CD4-positive, CD25-positive, alpha-beta regulatory T cell (primary cell): ENCODE results near the gene GRK3. TPM values are rescaled to one million over a fixed set of nuclear protein-coding genes. Genes with fewer than 3 reads are reported as not detected.

Experiments used
- ATAC-seq, 2 donors: fragments of 150-1000 bp; cut with Tn5 transposase; one replicate each; pipeline ENCODE4 v1.10.0; 2021; ENCODE audit warnings: low read depth in 2 of 2, moderate number of reproducible peaks in 2 of 2, moderate library complexity in 1 of 2
- DNase-seq, 3 donors: peaks; one replicate each; pipeline versions ENCODE4 v3.0.0 to v3.0.0-alpha.2; 2012 to 2022; ENCODE audit warnings: mixed read lengths in 1 of 3
- H3K27ac ChIP-seq: one replicate; pipeline ENCODE4 v1.7.0; 2013; ENCODE audit warnings: mild to moderate bottlenecking, low read length; ENCODE audit not compliant: insufficient read depth, poor library complexity, severe bottlenecking
- H3K27me3 ChIP-seq: one replicate; pipeline ENCODE4 v1.7.0; 2013; ENCODE audit warnings: low read length; ENCODE audit not compliant: control insufficient read depth, insufficient read depth
- H3K36me3 ChIP-seq: one replicate; pipeline ENCODE4 v1.7.0; 2013; ENCODE audit warnings: mild to moderate bottlenecking, low read length, moderate library complexity; ENCODE audit not compliant: control insufficient read depth, insufficient read depth
- H3K4me1 ChIP-seq: 2 replicates; pipeline ENCODE4 v1.7.0; 2013; ENCODE audit warnings: mild to moderate bottlenecking, low read length; ENCODE audit not compliant: insufficient read depth, control insufficient read depth, poor library complexity, severe bottlenecking
- H3K4me3 ChIP-seq: one replicate; pipeline ENCODE4 v1.7.0; 2013; ENCODE audit warnings: low read depth, mild to moderate bottlenecking, low read length, moderate library complexity
- H3K9me3 ChIP-seq, 2 experiments: 1 replicate in 1 of 2; 2 replicates in 1 of 2; pipeline ENCODE4 v1.7.0; 2013; ENCODE audit warnings: low read length in 2 of 2, mild to moderate bottlenecking in 1 of 2, moderate library complexity in 1 of 2; ENCODE audit not compliant: control insufficient read depth in 2 of 2
- H3K27ac Mint-ChIP-seq, 3 donors: one replicate each; pipeline ENCODE4 v1.8.0; 2020 to 2022; ENCODE audit warnings: mild to moderate bottlenecking in 3 of 3, mixed read lengths in 3 of 3, moderate library complexity in 2 of 3
- H3K27me3 Mint-ChIP-seq: one replicate; pipeline ENCODE4 v1.8.0; 2022; ENCODE audit warnings: mild to moderate bottlenecking, mixed read lengths
- H3K36me3 Mint-ChIP-seq: one replicate; pipeline ENCODE4 v1.8.0; 2020; ENCODE audit warnings: mixed read lengths
- H3K4me1 Mint-ChIP-seq, 4 donors: one replicate each; pipeline ENCODE4 v1.8.0; 2020 to 2022; ENCODE audit warnings: mixed read lengths in 4 of 4, mild to moderate bottlenecking in 1 of 4
- H3K4me3 Mint-ChIP-seq, 4 donors: one replicate each; pipeline ENCODE4 v1.8.0; 2020 to 2022; ENCODE audit warnings: mild to moderate bottlenecking in 4 of 4, mixed read lengths in 4 of 4, moderate library complexity in 3 of 4
- H3K9me3 Mint-ChIP-seq, 7 donors: one replicate each; pipeline ENCODE4 v1.8.0; 2020 to 2022; ENCODE audit warnings: mixed read lengths in 7 of 7, mild to moderate bottlenecking in 3 of 7, moderate library complexity in 2 of 7
- polyA plus RNA-seq, 4 donors: library from polyadenylated mRNA; unstranded; fragments of 300-500 nt; fragmentation: Illumina TruSeq; gene quantifications; one replicate each; pipeline ENCODE4 v1.2.3, GENCODE V29; 2021
- total RNA-seq: library from RNA; stranded (reverse); gene quantifications from one replicate; pipeline ENCODE4 v1.2.3, GENCODE V29; 2022

The GRK3 gene
- total and polyA plus RNA-seq, 5 donors from 2014 or later, result 0.51 to 3.5 (median 1.1) TPM

GRCh38 chr22:25629613-25630012 lies 65.1 kb downstream of the GRK3 start:
- no peaks in the 10 kb centered on the region for H3K9me3 Mint-ChIP-seq
- H3K4me1 ChIP-seq, result no peaks in the 10 kb centered on the region
- H3K27me3 Mint-ChIP-seq, result no peaks in the 10 kb centered on the region
- no peaks in the 10 kb centered on the region for H3K9me3 ChIP-seq
- DNase-seq (no peak), ATAC-seq (no peak)
- peaks cover 1 to 12% (median 5%) of the 10 kb centered on the region in 4 donors for H3K4me1 Mint-ChIP-seq
- H3K4me3 Mint-ChIP-seq, result no peak overlapping the region
- H3K27me3 ChIP-seq, result no peaks in the 10 kb centered on the region
- H3K27ac ChIP-seq, result no peak overlapping the region
- H3K36me3 ChIP-seq, result no peaks in the 10 kb centered on the region
- no peak overlapping the region for H3K27ac Mint-ChIP-seq
- H3K4me3 ChIP-seq, result no peak overlapping the region
- H3K36me3 Mint-ChIP-seq, result no peaks in the 10 kb centered on the region

- no peak overlapping the region for H3K4me3 Mint-ChIP-seq
- no peak overlapping the region for H3K27ac Mint-ChIP-seq
- H3K9me3 Mint-ChIP-seq, result no peaks in the 10 kb centered on the region
- H3K27me3 Mint-ChIP-seq, result no peaks in the 10 kb centered on the region
- H3K4me1 Mint-ChIP-seq, result peaks cover 0 to 12% (median 4%) of the 10 kb centered on the region in 4 donors
- H3K36me3 Mint-ChIP-seq, result no peaks in the 10 kb centered on the region
- ATAC-seq (no peak), DNase-seq (no peak)
- no peaks in the 10 kb centered on the region for H3K27me3 ChIP-seq
- no peak overlapping the region for H3K27ac ChIP-seq
- H3K36me3 ChIP-seq, result no peaks in the 10 kb centered on the region
- H3K9me3 ChIP-seq, result no peaks in the 10 kb centered on the region
- no peaks in the 10 kb centered on the region for H3K4me1 ChIP-seq
- H3K4me3 ChIP-seq, result no peak overlapping the region
Observed at GRCh38 chr22:25630447-25630846, 66.0 kb downstream of the GRK3 start.

- Histone ChIP-seq H3K27ac (no peak overlapping the region), H3K4me1 (no peaks in the 10 kb centered on the region), H3K9me3 (peaks cover 0 to 4% of the 10 kb centered on the region in 2 experiments), H3K36me3 (no peaks in the 10 kb centered on the region), H3K27me3 (no peaks in the 10 kb centered on the region), H3K4me3 (no peak overlapping the region)
- DNase-seq (no peak), ATAC-seq (no peak)
- Mint-ChIP-seq H3K4me3 (no peak overlapping the region), H3K36me3 (peaks cover 10% of the 10 kb centered on the region), H3K27ac (no peak overlapping the region), H3K9me3 (peaks cover 0 to 9% (median 2%) of the 10 kb centered on the region in 7 donors), H3K27me3 (no peaks in the 10 kb centered on the region), H3K4me1 (peaks cover 0 to 6% (median 4%) of the 10 kb centered on the region in 4 donors)
Observed at GRCh38 chr22:25636323-25636722, 71.8 kb downstream of the GRK3 start.

GRCh38 chr22:25637032-25637431 lies 72.6 kb downstream of the GRK3 start:
- Mint-ChIP-seq H3K27me3 (no peaks in the 10 kb centered on the region), H3K9me3 (peaks cover 0 to 9% (median 2%) of the 10 kb centered on the region in 7 donors), H3K4me1 (peaks cover 0 to 11% (median 5%) of the 10 kb centered on the region in 4 donors), H3K36me3 (peaks cover 13% of the 10 kb centered on the region), H3K27ac (no peak overlapping the region), H3K4me3 (no peak overlapping the region)
- Histone ChIP-seq H3K9me3 (peaks cover 0 to 4% of the 10 kb centered on the region in 2 experiments), H3K36me3 (no peaks in the 10 kb centered on the region), H3K4me3 (no peak overlapping the region), H3K27ac (no peak overlapping the region), H3K27me3 (no peaks in the 10 kb centered on the region), H3K4me1 (no peaks in the 10 kb centered on the region)
- ATAC-seq (no peak), DNase-seq (no peak)

- H3K27ac ChIP-seq, result no peak overlapping the region
- no peaks in the 10 kb centered on the region for H3K27me3 ChIP-seq
- peaks cover 17% of the 10 kb centered on the region for H3K36me3 Mint-ChIP-seq
- H3K27ac Mint-ChIP-seq, result no peak overlapping the region
- H3K4me1 Mint-ChIP-seq, result peaks cover 0 to 11% (median 5%) of the 10 kb centered on the region in 4 donors
- DNase-seq (no peak), ATAC-seq (no peak)
- H3K36me3 ChIP-seq, result no peaks in the 10 kb centered on the region
- no peak overlapping the region for H3K4me3 ChIP-seq
- no peaks in the 10 kb centered on the region for H3K27me3 Mint-ChIP-seq
- H3K4me3 Mint-ChIP-seq, result no peak overlapping the region
- no peaks in the 10 kb centered on the region for H3K4me1 ChIP-seq
- H3K9me3 ChIP-seq, result peaks cover 0 to 4% of the 10 kb centered on the region in 2 experiments
- H3K9me3 Mint-ChIP-seq, result peaks cover 0 to 9% (median 2%) of the 10 kb centered on the region in 7 donors
Observed at GRCh38 chr22:25637672-25638071, 73.2 kb downstream of the GRK3 start.

- no peak for ATAC-seq
- H3K27ac Mint-ChIP-seq, result no peak overlapping the region
- Histone ChIP-seq H3K27me3 (no peaks in the 10 kb centered on the region), H3K27ac (no peak overlapping the region), H3K4me3 (no peak overlapping the region), H3K36me3 (no peaks in the 10 kb centered on the region), H3K9me3 (peaks cover 0 to 4% of the 10 kb centered on the region in 2 experiments), H3K4me1 (no peaks in the 10 kb centered on the region)
- H3K36me3 Mint-ChIP-seq, result peaks cover 18% of the 10 kb centered on the region
- no peak for DNase-seq
- H3K9me3 Mint-ChIP-seq, result peaks cover 0 to 9% (median 2%) of the 10 kb centered on the region in 7 donors
- H3K4me1 Mint-ChIP-seq, result peaks cover 0 to 11% (median 5%) of the 10 kb centered on the region in 4 donors
- H3K27me3 Mint-ChIP-seq, result no peaks in the 10 kb centered on the region
- no peak overlapping the region for H3K4me3 Mint-ChIP-seq
Observed at GRCh38 chr22:25638638-25639037, 74.2 kb downstream of the GRK3 start.

- no peak for ATAC-seq
Observed at GRCh38 chr22:25641650-25642049, 77.2 kb downstream of the GRK3 start.

More at GRCh38 chr22:25641650-25642049, 77.2 kb downstream of the GRK3 start:
- Mint-ChIP-seq H3K4me1 (peaks cover 0 to 8% (median 2%) of the 10 kb centered on the region in 4 donors), H3K4me3 (no peak overlapping the region), H3K27ac (no peak overlapping the region), H3K27me3 (no peaks in the 10 kb centered on the region), H3K36me3 (peaks cover 28% of the 10 kb centered on the region), H3K9me3 (peaks cover 0 to 9% (median 2%) of the 10 kb centered on the region in 7 donors)
- peaks cover 0 to 4% of the 10 kb centered on the region in 2 experiments for H3K9me3 ChIP-seq
- no peaks in the 10 kb centered on the region for H3K36me3 ChIP-seq
- H3K4me3 ChIP-seq, result no peak overlapping the region
- no peak overlapping the region for H3K27ac ChIP-seq
- H3K27me3 ChIP-seq, result no peaks in the 10 kb centered on the region
- DNase-seq, result no peak
- no peaks in the 10 kb centered on the region for H3K4me1 ChIP-seq
